Liver (tissue), 3 donors: Measurements from ENCODE around the gene RNF141.

Source experiments
- ATF3 ChIP-seq: IDR thresholded peaks from 2 replicates; pipeline ENCODE4 v1.6.1; 2016; ENCODE audit warnings: antibody characterized with exemption
- CTCF ChIP-seq: fragments of 150-350 bp; IDR thresholded peaks from 2 replicates; pipeline ENCODE4 v1.5.1; 2017; ENCODE audit warnings: improper control_type of control experiment, low read depth, low read length; ENCODE audit not compliant: missing input control
- FOXA1 ChIP-seq: IDR thresholded peaks from 2 replicates; pipeline ENCODE4 v1.6.1; 2016; ENCODE audit warnings: antibody characterized with exemption
- GABPA ChIP-seq, 2 donors: IDR thresholded peaks in 1 of 2; conservative IDR thresholded peaks in 1 of 2; 2 replicates each; pipeline ENCODE4 v1.6.1; 2016; ENCODE audit warnings: antibody characterized with exemption in 2 of 2, mild to moderate bottlenecking in 1 of 2, moderate library complexity in 1 of 2
- JUND ChIP-seq, 2 donors: IDR thresholded peaks; 2 replicates each; pipeline ENCODE4 v1.6.1; 2016; ENCODE audit warnings: antibody characterized with exemption in 2 of 2
- MAX ChIP-seq: IDR thresholded peaks from 2 replicates; pipeline ENCODE4 v1.6.1; 2016; ENCODE audit warnings: antibody characterized with exemption
- NR2F2 ChIP-seq: IDR thresholded peaks from 2 replicates; pipeline ENCODE4 v1.6.1; 2016; ENCODE audit warnings: antibody characterized with exemption
- RAD21 ChIP-seq, 2 donors: IDR thresholded peaks; 2 replicates each; pipeline ENCODE4 v1.6.1; 2016; ENCODE audit warnings: antibody characterized with exemption in 2 of 2, mild to moderate bottlenecking in 2 of 2
- REST ChIP-seq: IDR thresholded peaks from 2 replicates; pipeline ENCODE4 v1.6.1; 2016; ENCODE audit warnings: antibody characterized with exemption, mild to moderate bottlenecking
- SP1 ChIP-seq: IDR thresholded peaks from 2 replicates; pipeline ENCODE4 v1.6.1; 2018; ENCODE audit warnings: antibody characterized with exemption, mild to moderate bottlenecking
- TAF1 ChIP-seq: conservative IDR thresholded peaks from 2 replicates; pipeline ENCODE4 v1.6.1; 2016; ENCODE audit warnings: antibody characterized with exemption, mild to moderate bottlenecking
- YY1 ChIP-seq: IDR thresholded peaks from 2 replicates; pipeline ENCODE4 v1.6.1; 2016; ENCODE audit warnings: antibody characterized with exemption, mild to moderate bottlenecking
- ZBTB33 ChIP-seq: IDR thresholded peaks from 2 replicates; pipeline ENCODE4 v1.6.1; 2016; ENCODE audit warnings: antibody characterized with exemption
- donor health status: healthy.
- donor health status: healthy.

- TF ChIP-seq TAF1 (no peak), SP1 (no peak), ATF3 (no peak), CTCF (no peak), JUND (IDR thresholded peaks at IDR 0.05) (no peak), REST (no peak), NR2F2 (no peak), GABPA (IDR thresholded peaks at IDR 0.05 in 1 of 2, conservative IDR thresholded peaks at IDR 0.05 in 1 of 2) (no peak), YY1 (no peak), FOXA1 (no peak), RAD21 (IDR thresholded peaks at IDR 0.05) (no peak), MAX (no peak), ZBTB33 (no peak)
Measured at GRCh38 chr11:10515418-10515817, 25.6 kb downstream of the RNF141 start.
